B cell (primary cell): ENCODE results near the gene PANK2. TPM values are rescaled to one million over a fixed set of nuclear protein-coding genes. Genes with fewer than 3 reads are reported as not detected.

Source experiments
- ATAC-seq: fragments of 200-7000 bp; cut with Tn5 transposase; one replicate; pipeline ENCODE4 v1.10.0; 2021; ENCODE audit warnings: low read depth, mild to moderate bottlenecking, moderate number of reproducible peaks, moderate library complexity
- CTCF ChIA-PET: fragments of 350-600 bp; sonication (Branson Sonifier 250); formaldehyde crosslinking; loops from one replicate; lab custom pipeline; 2021; ENCODE audit warnings: antibody characterized with exemption, inconsistent platforms; lab: Charles Lee
- POLR2A ChIA-PET: fragments of 350-600 bp; sonication (Branson Sonifier 250); formaldehyde crosslinking; loops from one replicate; lab custom pipeline; 2021; ENCODE audit warnings: antibody characterized with exemption; lab: Charles Lee
- DNase-seq: peaks from one replicate; pipeline ENCODE4 v3.0.0; 2013
- H2AFZ ChIP-seq: 2 replicates; pipeline ENCODE4 v1.6.1; 2012; ENCODE audit warnings: mild to moderate bottlenecking, low read depth, low read length; ENCODE audit not compliant: insufficient read depth, poor library complexity, severe bottlenecking
- H3K27ac ChIP-seq, 2 donors: 1 replicate in 1 of 2; 2 replicates in 1 of 2; pipeline ENCODE4 v1.5.1; 2012 to 2013; ENCODE audit warnings: low read length in 2 of 2, mild to moderate bottlenecking in 2 of 2, moderate library complexity in 1 of 2
- H3K27me3 ChIP-seq, 4 experiments: fragments of 200-600 bp in 1 of 4; sonication (generic) in 1 of 4; replicated peaks in 1 of 4; 1 replicate in 2 of 4; 2 replicates in 2 of 4; pipeline versions ENCODE4 v1.6.1 to v1.7.0; 2013 to 2016; ENCODE audit warnings: low read length in 3 of 4, mild to moderate bottlenecking in 2 of 4, mixed read lengths in 1 of 4, moderate library complexity in 1 of 4; ENCODE audit not compliant: insufficient read depth in 4 of 4, control insufficient read depth in 3 of 4; ENCODE audit errors: control extremely low read depth in 1 of 4
- H3K36me3 ChIP-seq, 2 experiments: replicated peaks in 1 of 2; 1 replicate in 1 of 2; 2 replicates in 1 of 2; pipeline versions ENCODE4 v1.6.1 to v1.7.1; 2013; ENCODE audit warnings: low read length in 1 of 2; ENCODE audit not compliant: insufficient read depth in 2 of 2, control insufficient read depth in 1 of 2; ENCODE audit errors: control extremely low read depth in 1 of 2, extremely low read depth in 1 of 2
- H3K4me1 ChIP-seq, 2 donors: fragments of 200-600 bp in 1 of 2; sonication (generic) in 1 of 2; 1 replicate in 1 of 2; 2 replicates in 1 of 2; pipeline versions ENCODE4 v1.5.1 to v1.6.1; 2013 to 2017; ENCODE audit warnings: low read length in 2 of 2; ENCODE audit not compliant: control insufficient read depth in 2 of 2, insufficient read depth in 2 of 2
- H3K4me2 ChIP-seq: replicated peaks from 2 replicates; pipeline ENCODE3; 2012; ENCODE audit warnings: mild to moderate bottlenecking, low read depth, low read length; ENCODE audit not compliant: poor library complexity, severe bottlenecking
- H3K4me3 ChIP-seq, 5 experiments: fragments of 200-600 bp in 1 of 5; sonication (generic) in 1 of 5; 1 replicate in 3 of 5; 2 replicates in 2 of 5; pipeline versions ENCODE4 v1.5.1 to v1.7.0; 2011 to 2016; ENCODE audit warnings: low read length in 4 of 5, mild to moderate bottlenecking in 4 of 5, low read depth in 2 of 5, control low read depth in 1 of 5, moderate library complexity in 1 of 5; ENCODE audit not compliant: insufficient read depth in 1 of 5; ENCODE audit errors: control extremely low read depth in 1 of 5, extremely low read depth in 1 of 5
- H3K79me2 ChIP-seq: fragments of 200-600 bp; sonication (generic); one replicate; pipeline ENCODE4 v1.6.0; 2016; ENCODE audit warnings: low read length; ENCODE audit not compliant: control insufficient read depth, insufficient read depth
- H3K9ac ChIP-seq: fragments of 200-600 bp; sonication (generic); 2 replicates; pipeline ENCODE4 v1.6.1; 2017; ENCODE audit warnings: mild to moderate bottlenecking, low read length, moderate library complexity
- H3K9me3 ChIP-seq, 3 donors: one replicate each; pipeline versions ENCODE4 v1.6.1 to v1.7.1; 2013; ENCODE audit warnings: low read length in 2 of 3; ENCODE audit not compliant: control insufficient read depth in 2 of 3, insufficient read depth in 1 of 3; ENCODE audit errors: control extremely low read depth in 1 of 3
- H4K20me1 ChIP-seq: 2 replicates; pipeline ENCODE4 v1.6.0; 2012; ENCODE audit warnings: mild to moderate bottlenecking, low read length; ENCODE audit not compliant: insufficient read depth, control insufficient read depth, poor library complexity, severe bottlenecking
- H3K27ac Mint-ChIP-seq: one replicate; pipeline ENCODE4 v1.8.0; 2021; ENCODE audit warnings: mixed read lengths
- H3K27me3 Mint-ChIP-seq: one replicate; pipeline ENCODE4 v1.8.0; 2021; ENCODE audit warnings: mixed read lengths
- H3K4me1 Mint-ChIP-seq: one replicate; pipeline ENCODE4 v1.8.0; 2021; ENCODE audit warnings: mixed read lengths
- H3K4me3 Mint-ChIP-seq: one replicate; pipeline ENCODE4 v1.8.0; 2021; ENCODE audit warnings: mixed read lengths
- H3K9me3 Mint-ChIP-seq: one replicate; pipeline ENCODE4 v1.8.0; 2022; ENCODE audit warnings: mixed read lengths; ENCODE audit not compliant: insufficient read depth
- EZH2 ChIP-seq: IDR thresholded peaks from 2 replicates; pipeline ENCODE4 v1.6.1; 2012; ENCODE audit warnings: borderline replicate concordance, low read depth, mild to moderate bottlenecking, moderate library complexity, low read length; ENCODE audit not compliant: insufficient read depth, poor library complexity, severe bottlenecking
- WGBS: methylation state at CpG from one replicate; pipeline ENCODE4 v1.1.5; 2013; ENCODE audit warnings: missing lambda C conversion rate; ENCODE audit not compliant: insufficient coverage; 5-methylcytosine and 5-hydroxymethylcytosine counted together
- intact Hi-C: fragments of 100-400 bp; cut with micrococcal nuclease; formaldehyde crosslinking; loops from one replicate; pipeline ENCODE4 v1.10.0; 2022
- polyA plus RNA-seq: library from polyadenylated mRNA; depleted of rRNA; stranded (reverse); fragments of >200 nt; gene quantifications from 2 replicates; pipeline ENCODE4 v1.2.3, GENCODE V29; 2012
- total RNA-seq, 2 donors: library from RNA; stranded (reverse); fragments of 120-200 nt in 1 of 2; gene quantifications; 1 replicate in 1 of 2; 2 replicates in 1 of 2; pipeline versions ENCODE4 v1.2.3 to v1.2.4, GENCODE V29; 2013 to 2022
- TF ChIP-seq, protein P1 (sequence below): fragments of 200-600 bp; IDR thresholded peaks from one replicate; pipeline ENCODE4 v1.8.0; 2022; ENCODE audit warnings: antibody characterized with exemption, mild to moderate bottlenecking

PANK2 gene
- total and polyA plus RNA-seq, 2 donors (not counting 1 experiment from before 2014, with no cell fraction given) = 20.5 to 63.3 TPM

DNA sequence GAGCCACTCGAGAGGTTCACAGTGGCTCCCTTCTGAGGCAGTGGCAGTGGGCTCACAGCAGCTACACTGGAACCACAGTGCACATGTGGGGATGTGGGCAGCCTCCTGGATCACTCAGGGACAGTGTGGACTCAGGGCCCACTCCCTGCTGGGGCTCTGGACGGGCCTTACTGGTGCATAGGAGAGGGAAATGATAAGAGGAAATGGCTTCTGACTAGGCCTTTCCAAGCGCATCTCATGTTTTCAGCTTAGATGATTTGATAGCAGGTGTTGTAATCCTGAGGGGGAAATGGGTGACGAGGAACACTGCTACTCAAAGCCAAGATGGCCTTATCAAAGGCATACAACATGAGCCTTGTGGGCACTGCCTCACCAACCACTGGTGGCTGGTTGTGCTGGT is 44.0 kb downstream of the PANK2 start:
- intact Hi-C loops = no loop called here
- peaks cover 0 to 2% (median 0%) of the 10 kb centered on the region in 3 donors for H3K9me3 ChIP-seq
- CTCF ChIA-PET = no interaction called here
- DNase-seq = no peak
- H3K79me2 ChIP-seq = no peaks in the 10 kb centered on the region
- H3K4me2 ChIP-seq = no peak overlapping the region
- POLR2A ChIA-PET = no interaction called here
- Mint-ChIP-seq H3K4me1 (peaks cover 3% of the 10 kb centered on the region), H3K9me3 (no peaks in the 10 kb centered on the region), H3K27me3 (no peaks in the 10 kb centered on the region), H3K4me3 (no peak overlapping the region), H3K27ac (no peak overlapping the region)
- ATAC-seq = no peak
- H3K27ac ChIP-seq = no peak overlapping the region
- TF ChIP-seq, protein P1, sequence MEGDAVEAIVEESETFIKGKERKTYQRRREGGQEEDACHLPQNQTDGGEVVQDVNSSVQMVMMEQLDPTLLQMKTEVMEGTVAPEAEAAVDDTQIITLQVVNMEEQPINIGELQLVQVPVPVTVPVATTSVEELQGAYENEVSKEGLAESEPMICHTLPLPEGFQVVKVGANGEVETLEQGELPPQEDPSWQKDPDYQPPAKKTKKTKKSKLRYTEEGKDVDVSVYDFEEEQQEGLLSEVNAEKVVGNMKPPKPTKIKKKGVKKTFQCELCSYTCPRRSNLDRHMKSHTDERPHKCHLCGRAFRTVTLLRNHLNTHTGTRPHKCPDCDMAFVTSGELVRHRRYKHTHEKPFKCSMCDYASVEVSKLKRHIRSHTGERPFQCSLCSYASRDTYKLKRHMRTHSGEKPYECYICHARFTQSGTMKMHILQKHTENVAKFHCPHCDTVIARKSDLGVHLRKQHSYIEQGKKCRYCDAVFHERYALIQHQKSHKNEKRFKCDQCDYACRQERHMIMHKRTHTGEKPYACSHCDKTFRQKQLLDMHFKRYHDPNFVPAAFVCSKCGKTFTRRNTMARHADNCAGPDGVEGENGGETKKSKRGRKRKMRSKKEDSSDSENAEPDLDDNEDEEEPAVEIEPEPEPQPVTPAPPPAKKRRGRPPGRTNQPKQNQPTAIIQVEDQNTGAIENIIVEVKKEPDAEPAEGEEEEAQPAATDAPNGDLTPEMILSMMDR = no peak
- no peak for TF ChIP-seq EZH2
- H3K4me1 ChIP-seq = no peaks in the 10 kb centered on the region
- H3K36me3 ChIP-seq = peaks cover 0 to 7% of the 10 kb centered on the region in 2 experiments
- H3K9ac ChIP-seq = no peak overlapping the region
- no peak overlapping the region for H2AFZ ChIP-seq
- H4K20me1 ChIP-seq = no peaks in the 10 kb centered on the region
- H3K4me3 ChIP-seq = no peak overlapping the region
- 52% methylated on average over 4 of the region's 4 CpGs for WGBS
- H3K27me3 ChIP-seq = no peaks in the 10 kb centered on the region

DNA sequence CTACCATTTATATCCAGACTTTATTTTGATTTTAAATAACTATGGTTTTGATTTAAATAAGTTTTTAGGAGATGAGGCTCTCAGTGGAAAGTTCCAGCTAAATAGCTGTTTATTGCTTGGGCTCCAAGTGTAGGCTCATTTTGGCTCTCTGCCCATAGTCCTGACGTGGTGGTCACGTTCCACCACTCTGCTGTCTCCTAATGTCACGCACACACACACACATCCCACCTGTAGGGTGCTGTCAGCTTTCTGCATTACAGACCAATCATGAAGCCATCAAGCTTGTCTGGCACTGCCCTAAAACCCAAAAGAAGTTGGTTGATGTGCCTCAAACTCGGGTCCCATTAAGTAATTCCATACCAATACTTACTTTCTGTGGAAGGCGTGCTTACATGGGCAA is 45.4 kb downstream of the PANK2 start:
- intact Hi-C loops = no loop called here
- no peaks in the 10 kb centered on the region for H3K4me1 ChIP-seq
- POLR2A ChIA-PET = no interaction called here
- no peak overlapping the region for H3K9ac ChIP-seq
- peaks cover 0 to 6% (median 2%) of the 10 kb centered on the region in 3 donors for H3K9me3 ChIP-seq
- H3K4me1 Mint-ChIP-seq = peaks cover 3% of the 10 kb centered on the region
- 100% methylated on average over 1 of the region's 5 CpGs for WGBS
- no peak overlapping the region for H3K4me3 Mint-ChIP-seq
- no peak overlapping the region for H2AFZ ChIP-seq
- H3K4me3 ChIP-seq = no peak overlapping the region
- H3K27me3 Mint-ChIP-seq = no peaks in the 10 kb centered on the region
- no peak overlapping the region for H3K27ac ChIP-seq
- CTCF ChIA-PET = no interaction called here
- H4K20me1 ChIP-seq = no peaks in the 10 kb centered on the region
- no peak overlapping the region for H3K27ac Mint-ChIP-seq
- no peaks in the 10 kb centered on the region for H3K9me3 Mint-ChIP-seq
- DNase-seq (no peak), ATAC-seq (no peak)
- no peaks in the 10 kb centered on the region for H3K79me2 ChIP-seq
- TF ChIP-seq EZH2 = no peak
- TF ChIP-seq, protein P1 = no peak
- no peaks in the 10 kb centered on the region for H3K27me3 ChIP-seq
- H3K36me3 ChIP-seq = peaks cover 0 to 7% of the 10 kb centered on the region in 2 experiments
- no peak overlapping the region for H3K4me2 ChIP-seq
